ENCODE data around the gene MATN3. TPM values are rescaled to one million over a fixed set of nuclear protein-coding genes. Genes with fewer than 3 reads are reported as not detected.

MATN3 gene
- total RNA-seq, 2 experiments from 2014 or later: not detected

Other genes with a start within 250 kb of the MATN3 start
- gene TTC32, start 110.7 kb downstream of the MATN3 start, total RNA-seq: 10 to 100 TPM; 21.6 to 24.2 TPM
- gene WDR35, start 22.6 kb downstream of the MATN3 start, total RNA-seq: 1 to 10 TPM; 5.6 to 5.9 TPM
- gene LAPTM4A, start 39.0 kb upstream of the MATN3 start, total RNA-seq: 10 to 100 TPM; 15.6 to 16.1 TPM
- gene SDC1, start 212.5 kb upstream of the MATN3 start, total RNA-seq: under 1 TPM; 0.11 to 0.14 TPM

Data from activated CD8-positive, alpha-beta T cell treated with anti-CD3 and anti-CD28 coated beads for 36 hours (primary cell).